UCSD-AML1 (cell line): ENCODE data around the gene RET.

Experiments
- DNase-seq: peaks from one replicate; lab custom pipeline; 2025; ENCODE audit not compliant: unreplicated experiment; lab: John Stamatoyannopoulos, UW

The RET gene

DNA sequence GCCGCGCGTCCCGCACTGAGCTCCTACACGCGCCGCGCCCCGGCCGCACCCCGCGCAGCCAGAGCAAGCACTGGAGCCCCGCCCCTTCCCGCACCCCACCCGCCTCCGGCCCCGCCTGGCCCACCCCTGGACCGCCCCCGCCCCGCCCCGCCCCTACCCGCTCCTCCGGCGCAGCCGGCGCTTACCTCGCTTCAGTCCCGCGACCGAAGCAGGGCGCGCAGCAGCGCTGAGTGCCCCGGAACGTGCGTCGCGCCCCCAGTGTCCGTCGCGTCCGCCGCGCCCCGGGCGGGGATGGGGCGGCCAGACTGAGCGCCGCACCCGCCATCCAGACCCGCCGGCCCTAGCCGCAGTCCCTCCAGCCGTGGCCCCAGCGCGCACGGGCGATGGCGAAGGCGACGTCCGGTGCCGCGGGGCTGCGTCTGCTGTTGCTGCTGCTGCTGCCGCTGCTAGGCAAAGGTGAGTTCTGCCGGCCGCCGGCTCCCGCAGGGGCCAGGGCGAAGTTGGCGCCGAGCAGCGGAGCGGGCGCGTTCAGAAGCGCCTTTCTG is at the start of gene RET:
RET (plus strand) TSS at position 194 of the 545 bp plus-strand sequence; CDS start at position 384, 190 bp downstream.
- DNase-seq: no peak

DNA sequence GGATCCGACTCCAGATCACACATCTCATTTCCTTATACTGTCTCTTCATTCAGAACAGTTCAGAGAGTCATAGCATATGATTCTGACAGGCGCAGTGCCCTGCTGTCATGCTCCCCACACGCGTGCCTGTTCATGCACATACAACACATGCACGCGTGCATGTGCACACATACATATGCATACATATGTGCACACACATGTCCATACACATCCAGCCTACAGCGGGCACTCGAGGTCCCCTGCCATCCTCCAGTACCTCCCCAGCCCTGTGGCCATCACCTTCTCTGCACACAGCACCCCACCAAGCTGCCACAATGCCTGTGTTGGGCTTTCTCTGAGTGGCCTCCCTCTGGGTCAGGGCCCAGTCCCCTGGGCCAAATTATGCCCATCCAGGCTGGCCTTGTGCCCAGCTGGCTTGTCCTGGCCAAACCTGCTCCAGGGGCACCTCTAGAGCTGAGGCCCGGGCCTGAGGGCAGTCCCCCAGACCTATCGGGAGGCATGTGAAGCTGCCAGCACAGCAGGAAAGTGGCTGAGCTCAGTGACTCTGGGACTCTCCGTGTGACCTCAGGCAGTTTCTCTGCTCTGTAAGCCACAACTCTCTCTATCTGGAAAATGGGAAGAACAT is 49.4 kb upstream of the RET start:
- DNase-seq: no peak

DNA sequence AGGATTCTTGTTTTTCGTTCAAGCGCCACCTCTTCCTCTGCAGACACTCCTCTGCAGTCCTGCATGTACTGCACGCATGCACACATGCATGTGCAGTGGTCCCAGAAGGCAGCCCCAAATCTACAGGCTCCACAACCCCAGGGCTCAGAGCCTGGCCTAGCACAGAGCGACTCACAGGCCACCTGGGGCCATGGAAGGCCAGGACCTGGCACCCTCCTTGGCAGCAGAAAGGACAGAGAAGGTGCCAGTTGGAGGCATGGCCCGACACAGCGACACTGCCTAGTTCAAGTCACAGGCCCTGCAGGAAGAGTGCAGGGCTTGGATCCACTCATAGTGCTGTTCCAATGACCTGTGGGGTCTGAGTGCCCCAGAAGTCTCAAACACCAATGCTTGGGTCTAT is 48.7 kb upstream of the RET start:
- no peak for DNase-seq

DNA sequence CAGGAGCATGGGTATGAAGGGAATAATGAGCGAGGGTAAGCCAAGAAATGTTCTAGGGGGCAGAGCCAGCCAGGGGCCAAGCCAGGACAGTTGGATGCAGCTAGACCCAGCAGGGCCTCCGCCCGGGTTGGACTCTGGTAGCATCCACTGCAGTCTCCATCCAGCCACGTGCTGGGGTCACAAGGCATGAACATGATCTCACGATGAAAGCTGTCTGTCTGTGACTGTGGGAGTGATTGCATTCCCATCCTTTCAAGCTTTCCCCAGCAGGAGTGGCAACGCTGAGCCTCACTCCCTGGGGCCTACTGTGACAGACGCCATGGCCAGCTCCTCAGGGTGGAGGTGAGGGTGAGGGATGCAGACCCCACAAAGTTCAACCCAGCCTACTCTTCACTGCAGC is 47.8 kb upstream of the RET start:
- no peak for DNase-seq

DNA sequence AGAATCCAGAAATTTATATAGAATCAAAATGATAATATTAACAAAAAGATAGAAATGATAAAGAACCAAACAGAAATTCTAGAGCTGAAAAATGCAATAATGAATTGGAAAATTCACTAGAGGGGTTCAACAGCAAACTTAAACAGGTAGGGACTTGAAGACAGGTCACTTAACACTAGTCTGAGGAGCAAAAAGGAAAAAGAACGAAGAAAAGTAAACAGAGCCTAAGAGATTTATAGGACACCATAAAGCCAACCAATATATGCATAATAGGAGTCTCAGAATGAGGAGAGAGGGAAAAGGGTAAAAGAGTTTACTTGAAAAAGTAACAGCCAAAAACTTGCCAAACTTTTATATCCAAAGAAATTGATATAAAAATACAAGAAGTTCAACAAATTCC is 44.3 kb upstream of the RET start:
- no peak for DNase-seq

DNA sequence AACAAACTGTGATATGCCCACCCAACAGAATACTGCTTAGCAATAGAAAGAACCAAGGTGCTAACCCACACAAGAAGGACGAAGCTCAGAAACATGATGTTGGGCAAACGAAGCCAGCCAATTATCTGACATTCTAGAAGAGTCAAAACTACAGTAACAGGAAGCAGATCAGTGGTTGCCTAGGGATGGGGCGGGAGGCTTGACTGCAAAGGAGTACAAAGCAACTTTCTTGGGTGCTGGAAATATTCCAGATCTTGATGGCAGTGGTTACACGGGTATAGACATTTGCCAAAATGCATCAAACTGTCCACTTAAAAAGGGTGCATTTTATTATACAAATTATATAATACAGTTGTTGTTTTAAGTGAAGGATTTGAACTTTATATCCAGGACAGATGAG is 41.1 kb upstream of the RET start:
- DNase-seq: no peak

DNA sequence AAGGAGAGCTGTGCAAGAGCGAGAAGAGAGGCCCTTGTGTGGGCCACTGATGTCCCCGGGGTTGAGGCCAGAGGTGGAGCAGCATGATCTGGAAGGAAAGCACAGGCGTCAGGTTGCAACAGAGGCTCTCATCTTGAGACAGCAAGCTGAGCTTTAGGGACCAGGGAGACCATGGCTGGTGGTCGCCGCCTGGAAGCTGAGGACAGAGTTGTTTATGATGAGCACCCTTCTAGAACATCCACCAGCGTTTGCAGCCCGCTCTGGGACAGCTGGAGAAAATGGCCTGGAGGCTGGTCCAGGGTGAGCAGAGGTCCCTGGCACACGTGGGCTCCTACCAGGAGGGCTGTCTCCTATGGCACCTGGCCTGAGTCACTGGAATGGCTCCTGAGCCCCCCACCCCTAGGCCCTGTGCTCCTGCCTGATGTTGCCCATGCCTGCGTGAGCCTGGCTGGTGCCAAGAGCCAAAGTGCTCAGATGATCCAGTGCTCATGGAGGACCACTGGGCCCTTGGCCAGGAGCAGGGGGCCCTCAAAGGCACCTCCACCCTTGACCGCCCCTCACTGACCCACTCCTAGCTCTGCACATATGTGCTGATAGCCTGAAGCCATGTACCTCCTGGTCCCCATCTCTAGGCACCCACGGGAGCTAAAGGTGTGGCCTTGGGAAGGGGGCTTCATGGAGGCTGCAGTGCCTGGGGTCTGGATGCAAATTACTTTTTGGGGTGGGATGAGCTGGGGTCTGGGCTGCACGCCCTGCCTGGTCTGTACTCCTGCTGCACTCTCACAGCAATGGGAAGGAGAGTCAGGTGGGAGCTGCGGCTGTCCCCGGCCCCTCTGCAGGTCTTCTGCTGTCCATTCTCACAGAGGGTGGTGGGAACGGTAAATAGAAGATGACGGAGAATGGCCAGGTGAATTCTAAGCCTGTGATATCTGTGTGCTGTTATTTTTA is 40.1 kb upstream of the RET start:
- no peak for DNase-seq

DNA sequence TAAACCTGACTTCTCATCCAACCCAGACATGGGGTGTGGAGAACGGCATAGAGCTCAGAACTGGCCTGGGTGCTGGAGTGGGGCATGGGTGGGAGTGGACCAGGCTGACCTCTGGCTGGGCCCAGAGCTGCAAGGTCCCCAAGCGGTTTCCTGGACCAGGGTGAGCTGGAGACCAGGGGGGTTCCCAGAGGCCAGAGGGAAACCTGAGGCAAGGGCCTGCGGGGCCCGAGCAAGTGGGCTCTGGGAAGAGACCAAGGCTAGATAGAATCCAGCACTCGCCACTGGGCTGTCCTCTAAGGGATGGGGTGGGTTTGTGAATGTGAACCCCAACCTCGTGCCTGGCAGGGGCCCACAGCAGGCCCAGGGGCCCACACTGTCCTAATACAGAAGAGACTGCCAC is 39.4 kb upstream of the RET start:
- no peak for DNase-seq

DNA sequence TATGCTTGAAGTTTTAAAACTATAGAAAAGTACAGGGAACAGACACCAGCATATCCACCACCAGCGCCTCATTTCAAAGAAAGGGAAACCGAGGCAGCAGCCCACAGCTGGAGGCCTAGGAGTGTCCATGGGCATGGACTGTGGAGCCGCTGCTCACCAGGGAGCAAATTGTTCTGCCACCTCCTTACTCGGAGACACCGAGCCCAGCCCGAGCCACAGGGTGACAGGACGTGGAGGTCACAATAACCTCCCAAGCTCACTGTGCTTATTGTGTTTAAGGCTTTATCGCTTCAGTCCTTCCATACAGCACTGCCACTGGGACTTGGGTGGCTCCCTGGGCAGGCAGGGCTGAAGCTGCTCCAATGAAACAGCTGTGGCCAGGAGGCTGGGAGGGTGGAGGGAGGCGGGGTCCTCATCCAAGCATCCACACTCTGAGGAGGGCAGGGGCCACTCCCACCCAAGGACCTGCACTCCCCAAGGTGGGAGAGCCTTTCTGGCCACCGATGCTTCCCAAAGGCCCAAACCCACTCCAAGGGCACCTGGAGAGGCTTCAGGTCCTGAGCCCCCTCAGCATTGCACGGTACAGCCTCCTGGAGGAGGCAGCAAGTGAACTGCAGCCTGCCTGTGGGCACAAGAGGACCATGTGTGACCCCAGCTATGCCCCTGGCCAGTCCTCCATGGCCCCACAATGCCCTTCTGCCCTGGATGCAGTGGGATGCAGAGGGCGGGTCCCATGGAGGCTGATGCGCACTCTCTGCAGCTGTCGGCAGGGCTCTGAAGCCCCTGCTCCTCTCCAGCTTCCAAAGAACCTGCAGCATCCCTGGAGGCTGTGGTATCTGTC is 38.7 kb upstream of the RET start:
- no peak for DNase-seq

DNA sequence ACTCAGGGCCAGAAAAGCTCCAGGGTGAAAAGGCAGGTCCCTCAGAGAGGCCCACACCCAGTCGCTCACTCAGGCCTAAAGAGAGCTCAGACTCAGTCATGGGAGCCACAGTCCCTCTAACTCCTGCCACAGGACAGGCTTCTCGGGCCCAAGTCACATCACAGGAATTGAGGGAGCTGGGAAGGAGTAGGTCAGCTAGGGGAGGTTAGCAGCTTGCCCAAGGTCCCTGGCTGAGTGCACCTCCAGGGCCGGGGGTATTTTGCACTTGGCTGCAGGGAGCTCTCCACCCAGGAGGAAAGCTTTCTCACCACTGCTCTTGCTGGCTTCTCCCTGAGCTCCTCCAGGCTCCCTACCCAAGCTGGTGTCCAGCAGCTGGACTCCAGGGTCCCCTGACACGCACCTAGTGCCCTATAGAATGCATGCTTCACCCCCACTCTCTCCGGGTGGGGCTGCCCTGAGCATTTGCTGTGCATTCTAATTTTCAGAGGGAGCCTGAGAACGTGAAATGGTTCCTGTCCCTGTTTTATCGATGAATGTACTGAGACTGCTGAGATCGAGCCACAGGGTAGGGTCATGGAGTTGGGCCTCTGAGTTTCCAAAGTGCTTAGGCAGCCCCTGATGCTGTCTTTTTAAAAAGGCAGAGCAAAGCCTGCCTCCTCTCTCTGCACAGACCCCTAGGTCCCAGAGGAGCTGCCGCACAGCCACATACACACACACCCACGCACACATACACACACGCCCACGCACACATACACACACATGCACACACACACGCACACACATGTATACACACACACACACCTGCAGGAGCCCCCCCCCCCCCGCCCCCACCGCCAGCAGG is 37.9 kb upstream of the RET start:
- no peak for DNase-seq

DNA sequence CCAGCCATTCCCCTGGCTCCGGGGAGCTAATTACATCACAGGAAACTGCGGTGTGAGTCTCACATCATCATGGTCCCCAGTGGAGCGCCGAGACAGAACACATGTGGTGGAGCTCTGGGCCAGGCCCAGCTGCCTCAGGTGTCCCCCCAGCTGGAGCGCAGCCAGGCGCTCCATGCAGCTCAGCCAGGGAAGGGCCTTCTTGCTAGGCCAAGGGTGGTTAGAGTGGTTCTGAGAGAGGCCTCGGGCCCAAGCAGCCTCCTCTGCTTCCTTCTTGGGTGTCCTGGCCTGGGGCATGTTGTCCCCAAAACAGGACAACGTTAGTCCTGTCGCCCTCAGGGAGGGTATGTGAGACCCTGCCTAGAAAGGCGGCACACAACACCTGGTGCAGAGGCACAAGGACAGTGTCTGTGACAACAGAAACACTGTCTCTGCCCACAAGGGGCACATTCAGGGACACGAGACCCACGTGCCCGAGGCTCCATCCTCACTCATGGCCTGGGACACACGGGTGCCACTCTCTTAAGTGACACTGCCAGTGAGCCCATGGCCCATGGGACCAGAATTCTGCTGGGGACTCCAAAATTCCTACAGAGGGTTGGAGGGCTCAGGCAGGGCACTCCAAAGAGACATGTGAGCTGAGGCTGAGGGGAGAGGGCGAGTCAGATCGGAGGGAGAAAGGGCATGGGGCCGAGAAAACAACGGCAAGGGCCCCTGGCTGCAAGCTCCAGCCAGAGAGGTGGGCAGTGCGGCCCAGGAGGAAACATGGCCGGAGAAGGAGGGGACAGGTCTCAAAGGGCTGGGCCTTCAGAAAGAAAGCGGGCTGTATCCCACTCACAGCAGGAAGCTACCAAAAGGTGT is 37.0 kb upstream of the RET start:
- no peak for DNase-seq

DNA sequence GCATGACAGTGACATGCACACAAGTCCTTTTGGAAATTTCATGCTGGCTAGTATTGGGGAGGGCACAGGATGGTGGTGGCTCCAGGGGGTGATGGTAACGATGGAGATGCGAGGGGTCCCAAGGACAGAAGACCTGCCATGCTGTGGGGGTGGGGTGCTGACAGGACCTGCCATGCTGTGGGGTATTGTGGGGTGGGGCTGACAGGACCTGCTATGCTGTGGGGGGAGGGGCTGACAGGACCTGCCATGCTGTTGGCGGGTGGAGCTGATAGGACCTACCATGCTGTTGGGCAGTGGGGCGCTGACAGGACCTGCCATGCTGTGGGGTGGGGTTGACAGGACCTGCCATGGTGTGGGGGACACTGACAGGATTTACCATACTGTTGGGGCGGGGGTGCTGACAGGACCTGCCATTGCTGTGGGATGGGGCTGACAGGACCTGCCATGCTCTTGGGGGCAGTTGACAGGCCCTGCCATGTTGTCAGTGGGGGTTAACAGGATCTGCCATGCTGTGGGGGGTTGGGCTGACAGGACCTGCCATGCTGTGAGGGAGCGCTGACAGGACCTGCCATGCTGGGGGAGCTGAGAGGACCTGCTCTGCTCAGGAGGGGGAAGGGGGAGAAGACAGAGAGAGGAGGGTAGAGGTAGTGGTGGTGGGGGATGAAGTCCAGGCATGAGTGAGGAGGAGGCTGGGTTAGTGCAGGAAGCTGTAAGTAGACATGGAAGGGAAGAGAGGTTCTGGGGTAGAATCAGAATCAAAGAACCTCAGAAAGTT is 36.2 kb upstream of the RET start:
- no peak for DNase-seq

DNA sequence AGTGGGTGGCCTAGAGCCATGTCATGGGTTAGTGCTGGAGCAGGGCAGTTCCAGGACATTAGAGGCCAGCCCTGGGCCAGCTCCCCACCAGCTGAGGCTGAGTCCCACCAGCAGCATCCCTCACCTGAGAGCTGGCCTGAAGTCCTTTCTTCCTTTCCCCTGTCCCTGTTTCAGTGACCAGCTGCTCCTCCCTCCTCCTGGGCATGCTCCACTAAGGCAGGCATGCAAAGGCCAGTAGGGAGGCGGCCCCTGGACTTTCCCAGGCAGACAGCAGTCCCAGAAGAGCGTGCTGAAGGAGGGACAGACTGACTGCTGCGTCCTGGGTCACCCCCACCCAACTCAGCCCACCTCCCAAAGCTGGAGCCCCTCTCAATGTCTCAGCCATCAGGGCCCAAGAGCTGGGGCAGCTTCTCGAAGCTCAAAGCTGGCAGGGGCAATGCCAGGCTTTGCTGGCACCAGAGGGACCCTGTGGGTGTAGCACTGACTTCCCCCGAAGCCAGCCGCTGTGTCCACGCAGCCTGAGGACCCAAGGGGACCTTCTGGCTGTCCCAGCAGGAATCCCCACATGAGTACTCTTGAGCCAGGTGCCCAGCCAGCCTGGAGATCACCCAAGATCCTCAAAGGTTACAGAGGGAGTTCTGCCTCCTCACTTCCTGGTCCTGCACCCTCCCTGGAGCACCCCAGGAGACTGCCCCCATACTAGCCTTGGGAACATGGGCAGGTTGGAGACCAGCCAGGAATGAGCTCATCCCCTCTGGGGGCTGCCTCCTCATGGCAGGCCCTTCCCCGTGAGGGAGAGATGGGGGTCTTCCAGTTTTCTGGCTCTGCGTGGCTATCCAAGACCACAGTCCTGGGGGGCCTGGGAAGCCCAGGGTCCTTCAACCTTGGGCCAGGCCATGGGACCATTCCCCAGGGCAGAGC is 35.2 kb upstream of the RET start:
- DNase-seq: no peak

DNA sequence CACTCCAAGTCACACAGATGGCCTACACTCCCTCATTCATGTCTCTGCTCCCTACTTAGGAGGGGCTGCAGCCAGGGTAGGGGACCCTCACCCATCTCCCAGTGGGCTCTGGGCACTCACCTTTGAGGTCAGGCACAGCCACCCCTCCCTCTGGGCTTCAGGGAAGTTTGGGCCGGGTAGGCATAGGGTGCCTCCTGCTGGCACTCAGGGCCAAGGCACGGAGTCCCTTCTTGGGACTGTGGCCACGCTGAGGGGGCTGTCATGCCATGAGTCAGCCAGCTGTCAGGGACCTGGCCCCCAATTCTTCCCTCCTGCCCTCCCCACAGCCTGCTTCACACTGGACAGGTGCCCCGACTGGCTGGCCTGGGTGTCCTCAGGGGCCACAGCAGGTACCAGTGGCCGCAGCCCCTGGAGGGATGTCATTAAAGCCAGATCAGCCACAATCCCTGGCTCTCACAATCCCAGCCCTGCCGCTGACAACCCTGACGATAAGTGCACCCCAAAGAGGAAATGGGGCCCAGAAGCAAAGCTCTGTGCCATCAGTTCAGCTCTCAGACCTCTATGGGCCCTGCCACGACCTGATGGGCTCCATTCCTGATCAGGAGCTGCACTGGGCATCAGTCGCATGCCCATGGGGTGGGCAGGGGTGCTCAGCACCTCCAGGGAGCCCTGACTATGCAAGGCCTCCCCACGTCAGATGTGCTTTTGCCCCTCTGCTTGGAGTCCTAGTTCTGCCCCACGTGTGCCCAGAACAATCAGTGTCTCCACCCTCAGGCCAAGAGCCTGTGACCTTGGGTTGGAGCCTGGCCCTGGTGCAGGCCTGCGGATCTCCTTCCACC is 34.1 kb upstream of the RET start:
- no peak for DNase-seq

DNA sequence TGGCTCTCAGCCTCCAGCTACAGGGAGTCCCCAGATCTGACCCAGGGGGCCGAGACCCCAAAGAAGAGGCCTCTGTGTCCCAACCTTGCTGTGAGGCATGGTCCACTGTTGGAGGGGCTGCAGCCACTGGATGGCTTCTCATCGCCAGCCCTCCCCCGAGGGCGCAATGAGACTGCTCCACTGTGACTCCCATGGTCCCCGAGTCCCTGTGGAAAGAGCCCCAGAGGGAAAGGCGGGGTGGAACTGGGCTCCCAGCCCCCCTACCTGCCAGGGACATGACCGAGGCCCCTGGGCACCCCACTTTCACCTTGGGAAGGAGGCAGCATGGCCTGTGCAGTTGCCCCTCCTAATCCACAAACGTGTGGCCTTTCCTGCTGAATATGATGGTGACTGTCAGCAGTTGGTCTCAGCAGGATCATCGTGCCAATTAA is 33.5 kb upstream of the RET start:
- no peak for DNase-seq

DNA sequence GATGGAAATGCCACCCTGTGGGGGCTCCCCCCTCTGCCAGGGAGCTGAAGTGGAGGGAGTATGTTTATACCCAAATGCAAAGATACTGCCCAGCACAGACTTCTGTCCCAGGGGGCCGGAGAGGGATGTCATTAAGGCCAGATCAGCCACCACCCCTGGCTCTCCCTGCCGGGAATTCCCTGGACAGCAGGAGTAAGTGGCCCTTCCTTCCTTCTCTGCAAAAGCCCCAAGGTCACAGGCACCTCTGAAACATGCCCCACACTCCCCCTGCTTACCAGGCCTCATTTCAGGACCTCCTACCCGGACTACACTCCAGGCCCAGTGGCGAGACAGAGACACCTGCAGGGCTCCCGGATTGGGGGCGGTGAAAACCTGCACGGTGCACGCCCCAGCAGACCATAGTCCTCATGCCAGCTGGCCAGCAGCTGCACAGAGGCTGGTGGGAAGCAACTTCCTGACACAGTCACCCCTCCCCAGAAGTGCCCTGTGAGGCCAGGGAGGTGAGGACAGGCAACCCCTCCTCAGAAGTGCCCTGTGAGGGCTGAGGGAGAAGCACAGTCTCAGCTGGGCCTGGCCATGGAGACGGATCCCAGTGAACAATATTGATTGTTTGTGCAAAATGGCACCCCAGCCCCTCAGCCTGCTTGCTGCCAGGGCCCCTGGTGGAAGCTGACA is 33.0 kb upstream of the RET start:
- no peak for DNase-seq
